Measurements from ENCODE around the gene AQP11.

Gene AQP11

GRCh38 chr11:77658213-77659013 lies 68.7 kb downstream of the AQP11 start:
- no peak for DNase-seq (ENCODE audit: low spot score)

All from RKO (cell line).